Panc1 (cell line): ENCODE data around the gene ITPKB.

Source experiments
- POLR2AphosphoS5 ChIP-seq: IDR thresholded peaks from 2 replicates; pipeline ENCODE4 v1.6.1; 2012; ENCODE audit warnings: mild to moderate bottlenecking, low read depth, low read length, moderate library complexity
- TF ChIP-seq, protein P1 (sequence below): fragments of 450-650 bp; IDR thresholded peaks from 2 replicates; pipeline ENCODE4 v1.5.1; 2017; ENCODE audit warnings: mild to moderate bottlenecking

DNA sequence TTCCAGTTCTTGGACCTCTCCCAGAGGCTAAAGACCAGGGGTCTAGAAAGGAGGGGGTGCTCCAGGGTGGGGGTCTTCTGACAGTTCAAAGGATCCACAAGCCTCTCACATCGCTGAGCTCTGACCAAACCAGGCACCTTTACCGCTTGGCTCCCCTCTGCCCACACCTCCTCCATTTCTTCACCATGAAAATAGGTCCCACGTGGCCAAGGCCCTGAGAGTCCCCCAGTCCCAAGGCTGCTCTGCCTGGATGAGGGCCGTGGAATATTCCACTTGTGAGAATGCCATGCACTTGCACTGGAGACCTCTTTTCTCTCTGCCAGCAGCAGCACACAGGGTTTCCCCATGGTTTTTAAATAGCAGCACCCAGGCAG is 87.4 kb downstream of the ITPKB start:
- TF ChIP-seq, protein P1, sequence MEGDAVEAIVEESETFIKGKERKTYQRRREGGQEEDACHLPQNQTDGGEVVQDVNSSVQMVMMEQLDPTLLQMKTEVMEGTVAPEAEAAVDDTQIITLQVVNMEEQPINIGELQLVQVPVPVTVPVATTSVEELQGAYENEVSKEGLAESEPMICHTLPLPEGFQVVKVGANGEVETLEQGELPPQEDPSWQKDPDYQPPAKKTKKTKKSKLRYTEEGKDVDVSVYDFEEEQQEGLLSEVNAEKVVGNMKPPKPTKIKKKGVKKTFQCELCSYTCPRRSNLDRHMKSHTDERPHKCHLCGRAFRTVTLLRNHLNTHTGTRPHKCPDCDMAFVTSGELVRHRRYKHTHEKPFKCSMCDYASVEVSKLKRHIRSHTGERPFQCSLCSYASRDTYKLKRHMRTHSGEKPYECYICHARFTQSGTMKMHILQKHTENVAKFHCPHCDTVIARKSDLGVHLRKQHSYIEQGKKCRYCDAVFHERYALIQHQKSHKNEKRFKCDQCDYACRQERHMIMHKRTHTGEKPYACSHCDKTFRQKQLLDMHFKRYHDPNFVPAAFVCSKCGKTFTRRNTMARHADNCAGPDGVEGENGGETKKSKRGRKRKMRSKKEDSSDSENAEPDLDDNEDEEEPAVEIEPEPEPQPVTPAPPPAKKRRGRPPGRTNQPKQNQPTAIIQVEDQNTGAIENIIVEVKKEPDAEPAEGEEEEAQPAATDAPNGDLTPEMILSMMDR = no peak
- no peak for TF ChIP-seq POLR2AphosphoS5
